Measurements from ENCODE around the gene CCDC194.

GRCh38 chr19:17389957-17390664 lies 3.9 kb downstream of the CCDC194 start:
- TF ChIP-seq POLR2AphosphoS5 (IDR thresholded peaks at IDR 0.05): no peak
- TF ChIP-seq, protein P1, sequence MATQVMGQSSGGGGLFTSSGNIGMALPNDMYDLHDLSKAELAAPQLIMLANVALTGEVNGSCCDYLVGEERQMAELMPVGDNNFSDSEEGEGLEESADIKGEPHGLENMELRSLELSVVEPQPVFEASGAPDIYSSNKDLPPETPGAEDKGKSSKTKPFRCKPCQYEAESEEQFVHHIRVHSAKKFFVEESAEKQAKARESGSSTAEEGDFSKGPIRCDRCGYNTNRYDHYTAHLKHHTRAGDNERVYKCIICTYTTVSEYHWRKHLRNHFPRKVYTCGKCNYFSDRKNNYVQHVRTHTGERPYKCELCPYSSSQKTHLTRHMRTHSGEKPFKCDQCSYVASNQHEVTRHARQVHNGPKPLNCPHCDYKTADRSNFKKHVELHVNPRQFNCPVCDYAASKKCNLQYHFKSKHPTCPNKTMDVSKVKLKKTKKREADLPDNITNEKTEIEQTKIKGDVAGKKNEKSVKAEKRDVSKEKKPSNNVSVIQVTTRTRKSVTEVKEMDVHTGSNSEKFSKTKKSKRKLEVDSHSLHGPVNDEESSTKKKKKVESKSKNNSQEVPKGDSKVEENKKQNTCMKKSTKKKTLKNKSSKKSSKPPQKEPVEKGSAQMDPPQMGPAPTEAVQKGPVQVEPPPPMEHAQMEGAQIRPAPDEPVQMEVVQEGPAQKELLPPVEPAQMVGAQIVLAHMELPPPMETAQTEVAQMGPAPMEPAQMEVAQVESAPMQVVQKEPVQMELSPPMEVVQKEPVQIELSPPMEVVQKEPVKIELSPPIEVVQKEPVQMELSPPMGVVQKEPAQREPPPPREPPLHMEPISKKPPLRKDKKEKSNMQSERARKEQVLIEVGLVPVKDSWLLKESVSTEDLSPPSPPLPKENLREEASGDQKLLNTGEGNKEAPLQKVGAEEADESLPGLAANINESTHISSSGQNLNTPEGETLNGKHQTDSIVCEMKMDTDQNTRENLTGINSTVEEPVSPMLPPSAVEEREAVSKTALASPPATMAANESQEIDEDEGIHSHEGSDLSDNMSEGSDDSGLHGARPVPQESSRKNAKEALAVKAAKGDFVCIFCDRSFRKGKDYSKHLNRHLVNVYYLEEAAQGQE (IDR thresholded peaks at IDR 0.05; ENCODE audit: borderline replicate concordance): no peak
